Erythroblast (primary cell): ENCODE measurements around the gene TAF3.

Experiments
- GATA1 ChIP-seq: IDR thresholded peaks from 2 replicates; pipeline ENCODE4 v1.6.1; 2011; ENCODE audit warnings: low read depth, mild to moderate bottlenecking, control low read depth, low read length, moderate library complexity
- POLR2A ChIP-seq: IDR thresholded peaks from 2 replicates; pipeline ENCODE4 v1.6.1; 2011; ENCODE audit warnings: mild to moderate bottlenecking, low read length

GRCh38 chr10:7962592-7962991, 144.3 kb downstream of the TAF3 start:
- TF ChIP-seq POLR2A = no peak
- no peak for TF ChIP-seq GATA1
